ENCODE data around the gene CNOT4. TPM values are rescaled to one million over a fixed set of nuclear protein-coding genes. Genes with fewer than 3 reads are reported as not detected.

The CNOT4 gene
- total and polyA plus RNA-seq, 2 of the 8 experiments (the other 6 are each of a cell fraction or from before 2014, with no cell fraction given): 10.9 to 25.8 TPM

DNA sequence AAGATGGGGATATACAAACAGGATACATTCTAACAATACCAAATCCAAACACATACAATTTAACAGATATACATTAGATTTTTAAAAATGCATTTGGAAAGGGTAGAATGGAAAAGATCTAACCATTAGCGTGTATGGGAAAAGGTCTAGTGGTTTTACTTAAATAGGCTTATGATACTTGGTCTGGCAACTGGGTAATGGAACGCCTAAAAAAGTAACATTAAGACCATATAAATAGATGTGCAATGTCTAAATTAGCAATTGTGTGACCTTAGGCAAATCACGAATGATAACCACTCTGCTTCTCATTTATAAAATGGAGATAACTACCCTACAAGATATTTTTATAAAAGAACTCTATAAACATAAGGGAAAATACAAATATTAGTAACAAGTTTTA is 135.2 kb downstream of the CNOT4 start:
- no peaks in the 10 kb centered on the region for H3K27me3 ChIP-seq (replicated peaks in 1 of 4; ENCODE audit: control insufficient read depth in 3 of 4, extremely low read depth in 1 of 4, insufficient read depth in 3 of 4, low read length in 3 of 4)
- no peaks in the 10 kb centered on the region for H3K9me3 ChIP-seq (ENCODE audit: insufficient read depth in 2 of 2, low read depth in 1 of 2, low read length in 1 of 2)
- no peak overlapping the region for H3K23ac ChIP-seq (ENCODE audit: insufficient read length)
- no peaks in the 10 kb centered on the region for H3K36me3 ChIP-seq (ENCODE audit: control insufficient read depth in 2 of 4, insufficient read depth in 4 of 4, low read length in 3 of 4)
- H3K4ac ChIP-seq (replicated peaks; ENCODE audit: insufficient read length, low read depth, low read length): no peak overlapping the region
- WGBS, 2 experiments (ENCODE audit: extremely low coverage in 1 of 2, insufficient coverage in 1 of 2, insufficient read length in 1 of 2, insufficient replicate concordance in 2 of 2, low coverage in 1 of 2, low lambda C conversion rate in 2 of 2, missing lambda C conversion rate in 1 of 2): 84% methylated on average over 3 of the region's 3 CpGs; no CpG with 5 or more reads in 1 of the 2 experiments
- H3K14ac ChIP-seq (ENCODE audit: insufficient read length): no peak overlapping the region
- no peak overlapping the region for H3K9ac ChIP-seq (replicated peaks in 1 of 4; ENCODE audit: extremely low read depth in 1 of 4, low read depth in 3 of 4, low read length in 3 of 4)
- H4K20me1 ChIP-seq (replicated peaks in 1 of 2; ENCODE audit: control insufficient read depth in 1 of 2, insufficient read depth in 2 of 2, low read length in 2 of 2): no peaks in the 10 kb centered on the region
- DNase-seq (ENCODE audit: low read depth in 1 of 2, low spot score in 2 of 2): no peak
- H2AFZ ChIP-seq (ENCODE audit: low read length): no peak overlapping the region
- no peak overlapping the region for H2BK12ac ChIP-seq (ENCODE audit: low read depth, low read length)
- H3K4me2 ChIP-seq (ENCODE audit: insufficient read depth in 1 of 2, low read depth in 2 of 2, low read length in 2 of 2): no peak overlapping the region
- H3K56ac ChIP-seq (replicated peaks; ENCODE audit: insufficient read length, low read depth, low read length): no peak overlapping the region
- H3K4me3 ChIP-seq (ENCODE audit: extremely low read depth in 1 of 4, insufficient read depth in 2 of 4, low read depth in 3 of 4, low read length in 4 of 4): no peak overlapping the region
- no peak for TF ChIP-seq MAFK (IDR thresholded peaks at IDR 0.05; ENCODE audit: low read depth, low read length)
- TF ChIP-seq SP2 (IDR thresholded peaks at IDR 0.05; ENCODE audit: low read length): no peak
- no peak for TF ChIP-seq RAD21 (IDR thresholded peaks at IDR 0.05 in 1 of 2, conservative IDR thresholded peaks at IDR 0.05 in 1 of 2; ENCODE audit: low read depth in 2 of 2, low read length in 2 of 2)
- no peak for TF ChIP-seq TEAD4 (IDR thresholded peaks at IDR 0.05; ENCODE audit: low read depth, low read length)
- ChIA-PET CTCF (ENCODE audit: partially characterized antibody) (no interaction called here), POLR2A (ENCODE audit: partially characterized antibody) (no interaction called here)
- H3K27ac ChIP-seq (ENCODE audit: low read depth, low read length): no peak overlapping the region
- no peak overlapping the region for H2BK5ac ChIP-seq (ENCODE audit: low read depth, low read length)
- no peaks in the 10 kb centered on the region for H3K4me1 ChIP-seq (replicated peaks in 1 of 4; ENCODE audit: control insufficient read depth in 3 of 4, insufficient read depth in 4 of 4, low read length in 3 of 4)
- H2BK20ac ChIP-seq (ENCODE audit: low read length): no peak overlapping the region
- no peak overlapping the region for H3K18ac ChIP-seq (ENCODE audit: extremely low read depth, low read length)
- H4K8ac ChIP-seq (ENCODE audit: extremely low read depth, insufficient read depth, low read length): no peak overlapping the region
- H2AK5ac ChIP-seq (ENCODE audit: low read depth, low read length): no peak overlapping the region
- FAIRE-seq: no peak
- no peaks in the 10 kb centered on the region for H3K79me2 ChIP-seq (ENCODE audit: control insufficient read depth in 1 of 2, insufficient read depth in 2 of 2, low read length in 2 of 2)
- H4K5ac ChIP-seq (ENCODE audit: insufficient read length, low read depth, low read length): no peak overlapping the region
- no peak overlapping the region for H2BK15ac ChIP-seq (ENCODE audit: low read length)
- H4K91ac ChIP-seq (replicated peaks; ENCODE audit: insufficient read length, low read length): no peak overlapping the region
- H3K79me1 ChIP-seq (ENCODE audit: low read depth, low read length): no peaks in the 10 kb centered on the region
- no peak overlapping the region for H2BK120ac ChIP-seq (replicated peaks; ENCODE audit: low read depth, low read length)
- H3K23me2 ChIP-seq (ENCODE audit: low read depth, low read length): no peaks in the 10 kb centered on the region
